ENCODE measurements around the gene GMFB. TPM values are rescaled to one million over a fixed set of nuclear protein-coding genes. Genes with fewer than 3 reads are reported as not detected.

GMFB gene
- total and polyA plus RNA-seq, 10 of the 15 experiments (the other 5 are each of a cell fraction or from before 2014, with no cell fraction given), result 29.3 to 71.0 (median 50.8) TPM

DNA sequence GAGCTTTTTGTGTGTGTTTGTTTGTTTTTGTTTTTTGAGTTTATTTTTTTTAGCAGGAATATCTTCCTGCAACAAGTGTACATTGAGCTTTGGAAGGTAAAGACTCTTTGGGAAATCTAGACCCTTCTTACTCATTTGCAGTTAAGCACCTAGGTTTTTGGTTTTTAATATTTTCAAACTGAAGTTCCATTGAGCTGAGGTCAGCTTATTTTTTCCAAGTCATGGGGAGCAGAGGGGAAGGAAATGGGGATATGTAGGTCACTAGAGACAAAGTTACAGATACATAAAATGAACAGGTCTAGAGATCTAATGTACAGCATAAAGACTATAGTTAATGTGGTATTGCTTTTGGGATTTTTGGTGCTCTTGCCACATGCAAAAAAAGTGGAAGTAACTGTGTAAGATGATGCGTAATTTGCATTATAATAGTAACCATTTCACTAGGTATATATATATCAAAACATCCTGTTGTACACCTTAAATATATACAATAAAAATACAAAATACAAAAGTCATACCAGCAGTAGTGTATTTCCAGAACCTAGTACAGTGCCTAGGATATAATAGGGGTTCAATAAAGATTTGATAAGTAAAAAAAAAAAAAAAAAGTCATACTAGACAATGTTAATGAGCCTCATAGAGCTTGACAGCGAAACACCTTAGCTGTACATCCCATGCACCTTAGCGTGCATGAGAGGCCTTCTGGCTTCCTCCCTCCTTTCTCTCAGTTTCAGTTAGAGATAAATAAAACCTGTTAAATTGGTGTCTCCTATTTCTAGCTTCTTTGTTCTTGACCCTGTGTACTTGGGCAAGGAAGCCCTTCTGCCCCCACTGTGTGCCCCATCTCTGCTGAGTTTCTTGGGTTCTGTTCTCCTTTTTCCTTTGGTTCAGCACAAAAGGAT lies 43.6 kb upstream of the GMFB start (continued):
- TF ChIP-seq, protein P1, sequence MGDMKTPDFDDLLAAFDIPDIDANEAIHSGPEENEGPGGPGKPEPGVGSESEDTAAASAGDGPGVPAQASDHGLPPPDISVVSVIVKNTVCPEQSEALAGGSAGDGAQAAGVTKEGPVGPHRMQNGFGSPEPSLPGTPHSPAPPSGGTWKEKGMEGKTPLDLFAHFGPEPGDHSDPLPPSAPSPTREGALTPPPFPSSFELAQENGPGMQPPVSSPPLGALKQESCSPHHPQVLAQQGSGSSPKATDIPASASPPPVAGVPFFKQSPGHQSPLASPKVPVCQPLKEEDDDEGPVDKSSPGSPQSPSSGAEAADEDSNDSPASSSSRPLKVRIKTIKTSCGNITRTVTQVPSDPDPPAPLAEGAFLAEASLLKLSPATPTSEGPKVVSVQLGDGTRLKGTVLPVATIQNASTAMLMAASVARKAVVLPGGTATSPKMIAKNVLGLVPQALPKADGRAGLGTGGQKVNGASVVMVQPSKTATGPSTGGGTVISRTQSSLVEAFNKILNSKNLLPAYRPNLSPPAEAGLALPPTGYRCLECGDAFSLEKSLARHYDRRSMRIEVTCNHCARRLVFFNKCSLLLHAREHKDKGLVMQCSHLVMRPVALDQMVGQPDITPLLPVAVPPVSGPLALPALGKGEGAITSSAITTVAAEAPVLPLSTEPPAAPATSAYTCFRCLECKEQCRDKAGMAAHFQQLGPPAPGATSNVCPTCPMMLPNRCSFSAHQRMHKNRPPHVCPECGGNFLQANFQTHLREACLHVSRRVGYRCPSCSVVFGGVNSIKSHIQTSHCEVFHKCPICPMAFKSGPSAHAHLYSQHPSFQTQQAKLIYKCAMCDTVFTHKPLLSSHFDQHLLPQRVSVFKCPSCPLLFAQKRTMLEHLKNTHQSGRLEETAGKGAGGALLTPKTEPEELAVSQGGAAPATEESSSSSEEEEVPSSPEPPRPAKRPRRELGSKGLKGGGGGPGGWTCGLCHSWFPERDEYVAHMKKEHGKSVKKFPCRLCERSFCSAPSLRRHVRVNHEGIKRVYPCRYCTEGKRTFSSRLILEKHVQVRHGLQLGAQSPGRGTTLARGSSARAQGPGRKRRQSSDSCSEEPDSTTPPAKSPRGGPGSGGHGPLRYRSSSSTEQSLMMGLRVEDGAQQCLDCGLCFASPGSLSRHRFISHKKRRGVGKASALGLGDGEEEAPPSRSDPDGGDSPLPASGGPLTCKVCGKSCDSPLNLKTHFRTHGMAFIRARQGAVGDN (IDR thresholded peaks at IDR 0.05), result no peak
- TF ChIP-seq MYB (IDR thresholded peaks at IDR 0.05; ENCODE audit: borderline replicate concordance, low read depth, low read length) (no peak), SMAD1 (IDR thresholded peaks at IDR 0.05; ENCODE audit: low read depth, partially characterized antibody) (no peak), MEF2A (IDR thresholded peaks at IDR 0.05; ENCODE audit: insufficient read depth, low read depth, low read length) (peak; percentile 67), ZSCAN29 (IDR thresholded peaks at IDR 0.05) (no peak), ASH2L (IDR thresholded peaks at IDR 0.05; ENCODE audit: borderline replicate concordance, low read depth) (no peak), POLR2A (IDR thresholded peaks at IDR 0.05; ENCODE audit: low read depth, low read length) (0 out of 2 replicates have a peak, but pooled peaks have one; percentile 18), MTA2 (IDR thresholded peaks at IDR 0.05; ENCODE audit: low read depth) (peak; percentile 41; the same call in 1 of the 2 replicates), ZNF384 (IDR thresholded peaks at IDR 0.05; ENCODE audit: borderline replicate concordance, low read depth, low read length) (peak; percentile 86), TCF7 (IDR thresholded peaks at IDR 0.05; ENCODE audit: borderline replicate concordance) (no peak; the same call in 1 of the 2 replicates), SREBF1 (IDR thresholded peaks at IDR 0.05; ENCODE audit: low read length) (no peak), SPI1 (IDR thresholded peaks at IDR 0.05; ENCODE audit: borderline replicate concordance, insufficient read depth, low read depth, low read length) (peak; percentile 55; the same call in 1 of the 2 replicates), YBX1 (IDR thresholded peaks at IDR 0.05) (no peak), RAD21 (IDR thresholded peaks at IDR 0.05; ENCODE audit: insufficient read depth, low read depth, low read length) (no peak)
- TF ChIP-seq, protein P2, sequence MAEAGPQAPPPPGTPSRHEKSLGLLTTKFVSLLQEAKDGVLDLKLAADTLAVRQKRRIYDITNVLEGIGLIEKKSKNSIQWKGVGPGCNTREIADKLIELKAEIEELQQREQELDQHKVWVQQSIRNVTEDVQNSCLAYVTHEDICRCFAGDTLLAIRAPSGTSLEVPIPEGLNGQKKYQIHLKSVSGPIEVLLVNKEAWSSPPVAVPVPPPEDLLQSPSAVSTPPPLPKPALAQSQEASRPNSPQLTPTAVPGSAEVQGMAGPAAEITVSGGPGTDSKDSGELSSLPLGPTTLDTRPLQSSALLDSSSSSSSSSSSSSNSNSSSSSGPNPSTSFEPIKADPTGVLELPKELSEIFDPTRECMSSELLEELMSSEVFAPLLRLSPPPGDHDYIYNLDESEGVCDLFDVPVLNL (IDR thresholded peaks at IDR 0.05; ENCODE audit: low read depth, low read length), result no peak
- TF ChIP-seq, protein P3, sequence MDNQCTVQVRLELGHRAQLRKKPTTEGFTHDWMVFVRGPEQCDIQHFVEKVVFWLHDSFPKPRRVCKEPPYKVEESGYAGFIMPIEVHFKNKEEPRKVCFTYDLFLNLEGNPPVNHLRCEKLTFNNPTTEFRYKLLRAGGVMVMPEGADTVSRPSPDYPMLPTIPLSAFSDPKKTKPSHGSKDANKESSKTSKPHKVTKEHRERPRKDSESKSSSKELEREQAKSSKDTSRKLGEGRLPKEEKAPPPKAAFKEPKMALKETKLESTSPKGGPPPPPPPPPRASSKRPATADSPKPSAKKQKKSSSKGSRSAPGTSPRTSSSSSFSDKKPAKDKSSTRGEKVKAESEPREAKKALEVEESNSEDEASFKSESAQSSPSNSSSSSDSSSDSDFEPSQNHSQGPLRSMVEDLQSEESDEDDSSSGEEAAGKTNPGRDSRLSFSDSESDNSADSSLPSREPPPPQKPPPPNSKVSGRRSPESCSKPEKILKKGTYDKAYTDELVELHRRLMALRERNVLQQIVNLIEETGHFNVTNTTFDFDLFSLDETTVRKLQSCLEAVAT (IDR thresholded peaks at IDR 0.05), result peak; percentile 63
- TF ChIP-seq, protein P4, sequence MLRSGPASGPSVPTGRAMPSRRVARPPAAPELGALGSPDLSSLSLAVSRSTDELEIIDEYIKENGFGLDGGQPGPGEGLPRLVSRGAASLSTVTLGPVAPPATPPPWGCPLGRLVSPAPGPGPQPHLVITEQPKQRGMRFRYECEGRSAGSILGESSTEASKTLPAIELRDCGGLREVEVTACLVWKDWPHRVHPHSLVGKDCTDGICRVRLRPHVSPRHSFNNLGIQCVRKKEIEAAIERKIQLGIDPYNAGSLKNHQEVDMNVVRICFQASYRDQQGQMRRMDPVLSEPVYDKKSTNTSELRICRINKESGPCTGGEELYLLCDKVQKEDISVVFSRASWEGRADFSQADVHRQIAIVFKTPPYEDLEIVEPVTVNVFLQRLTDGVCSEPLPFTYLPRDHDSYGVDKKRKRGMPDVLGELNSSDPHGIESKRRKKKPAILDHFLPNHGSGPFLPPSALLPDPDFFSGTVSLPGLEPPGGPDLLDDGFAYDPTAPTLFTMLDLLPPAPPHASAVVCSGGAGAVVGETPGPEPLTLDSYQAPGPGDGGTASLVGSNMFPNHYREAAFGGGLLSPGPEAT (IDR thresholded peaks at IDR 0.05; ENCODE audit: low read depth), result peak; percentile 45; the same call in 1 of the 2 replicates
- TF ChIP-seq, protein P5, sequence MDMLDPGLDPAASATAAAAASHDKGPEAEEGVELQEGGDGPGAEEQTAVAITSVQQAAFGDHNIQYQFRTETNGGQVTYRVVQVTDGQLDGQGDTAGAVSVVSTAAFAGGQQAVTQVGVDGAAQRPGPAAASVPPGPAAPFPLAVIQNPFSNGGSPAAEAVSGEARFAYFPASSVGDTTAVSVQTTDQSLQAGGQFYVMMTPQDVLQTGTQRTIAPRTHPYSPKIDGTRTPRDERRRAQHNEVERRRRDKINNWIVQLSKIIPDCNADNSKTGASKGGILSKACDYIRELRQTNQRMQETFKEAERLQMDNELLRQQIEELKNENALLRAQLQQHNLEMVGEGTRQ (IDR thresholded peaks at IDR 0.05; ENCODE audit: borderline replicate concordance, low read depth, low read length), result no peak
